Keratinocyte (primary cell): ENCODE measurements around the gene ADAT2. TPM values are rescaled to one million over a fixed set of nuclear protein-coding genes. Genes with fewer than 3 reads are reported as not detected.
A peak's percentile ranks its signal among the peaks of the same experiment; 100 is the strongest.

Experiments used
- DNase-seq: peaks from one replicate; pipeline ENCODE4 v3.0.0-alpha.2; 2011; ENCODE audit warnings: low read depth, missing footprints, low spot score
- FAIRE-seq: peaks from 2 replicates; lab custom pipeline; 2011; peaks lifted over from hg19 to GRCh38; lab: Jason Lieb, UNC
- H2AFZ ChIP-seq: 2 replicates; pipeline ENCODE4 v1.6.0; 2012; ENCODE audit warnings: low read length, control low read depth, inconsistent platforms; ENCODE audit not compliant: control insufficient read depth
- H3K27ac ChIP-seq: 2 replicates; pipeline ENCODE4 v1.5.1; 2011; ENCODE audit warnings: low read length; ENCODE audit not compliant: control insufficient read depth, insufficient read depth
- H3K27me3 ChIP-seq: 3 replicates; pipeline ENCODE4 v1.6.0; 2011; ENCODE audit warnings: low read length; ENCODE audit not compliant: control insufficient read depth, insufficient read depth; ENCODE audit errors: extremely low read depth
- H3K36me3 ChIP-seq, 2 experiments: 2 replicates in 1 of 2; 3 replicates in 1 of 2; pipeline ENCODE4 v1.5.1; 2011; ENCODE audit warnings: low read length in 2 of 2, mild to moderate bottlenecking in 1 of 2; ENCODE audit not compliant: control insufficient read depth in 2 of 2, insufficient read depth in 2 of 2; ENCODE audit errors: extremely low read depth in 1 of 2
- H3K4me1 ChIP-seq: 3 replicates; pipeline ENCODE4 v1.5.1; 2011; ENCODE audit warnings: low read length; ENCODE audit not compliant: control insufficient read depth, insufficient read depth; ENCODE audit errors: extremely low read depth
- H3K4me2 ChIP-seq: 3 replicates; pipeline ENCODE4 v1.6.0; 2011; ENCODE audit warnings: low read depth, low read length; ENCODE audit not compliant: control insufficient read depth, insufficient read depth; ENCODE audit errors: extremely low read depth
- H3K4me3 ChIP-seq, 3 experiments: fragments of 200-600 bp in 1 of 3; sonication (generic) in 1 of 3; 2 replicates in 2 of 3; 3 replicates in 1 of 3; pipeline ENCODE4 v1.5.1; 2011 to 2016; ENCODE audit warnings: low read length in 3 of 3, mild to moderate bottlenecking in 3 of 3, control low read depth in 2 of 3, inconsistent platforms in 1 of 3, low read depth in 1 of 3, mixed read lengths in 1 of 3, mixed run types in 1 of 3, moderate library complexity in 1 of 3; ENCODE audit not compliant: control insufficient read depth in 2 of 3, insufficient read depth in 2 of 3; ENCODE audit errors: extremely low read depth in 1 of 3
- H3K79me2 ChIP-seq: 2 replicates; pipeline ENCODE4 v1.6.0; 2012; ENCODE audit warnings: low read length; ENCODE audit not compliant: control insufficient read depth, insufficient read depth
- H3K9ac ChIP-seq: 3 replicates; pipeline ENCODE4 v1.6.0; 2011; ENCODE audit warnings: low read length; ENCODE audit not compliant: control insufficient read depth, insufficient read depth; ENCODE audit errors: extremely low read depth
- H3K9me1 ChIP-seq: 3 replicates; pipeline ENCODE4 v1.6.0; 2011; ENCODE audit warnings: low read length; ENCODE audit not compliant: control insufficient read depth, insufficient read depth; ENCODE audit errors: extremely low read depth
- H3K9me3 ChIP-seq: 2 replicates; pipeline ENCODE4 v1.5.1; 2012; ENCODE audit warnings: low read depth, low read length; ENCODE audit not compliant: control insufficient read depth
- H4K20me1 ChIP-seq: 3 replicates; pipeline ENCODE4 v1.6.0; 2011; ENCODE audit warnings: low read length; ENCODE audit not compliant: control insufficient read depth, insufficient read depth; ENCODE audit errors: extremely low read depth
- EZH2 ChIP-seq: IDR thresholded peaks from one replicate; pipeline ENCODE4 v1.6.1; 2012; ENCODE audit warnings: inconsistent platforms, mild to moderate bottlenecking, low read length, moderate library complexity
- dilution Hi-C: fragments of 300-500 bp; cut with MboI; formaldehyde crosslinking; loops from one replicate; pipeline ENCODE4 v1.7.0; 2020; ENCODE audit warnings: low sequenced_read_pairs; ENCODE audit not compliant: extremely low pct_ligation_motif_present
- polyA plus RNA-seq, 5 experiments: library from polyadenylated mRNA; depleted of rRNA in 3 of 5; stranded (reverse) in 3 of 5; stranded (forward) in 1 of 5; unstranded in 1 of 5; fragments of >200 nt; gene quantifications; 1 replicate in 1 of 5; 2 replicates in 3 of 5; 3 replicates in 1 of 5; pipeline versions ENCODE4 v1.2.1 to v1.2.3, GENCODE V29; 2011 to 2012; ENCODE audit warnings: missing spikeins in 2 of 5, low read depth in 1 of 5, low replicate concordance in 1 of 5
- TF ChIP-seq, protein P1 (sequence below), 3 experiments: IDR thresholded peaks in 1 of 3; conservative IDR thresholded peaks in 1 of 3; optimal IDR thresholded peaks in 1 of 3; 2 replicates in 2 of 3; 3 replicates in 1 of 3; pipeline versions ENCODE3 to v1.5.1; 2011; ENCODE audit warnings: low read length in 3 of 3, mild to moderate bottlenecking in 3 of 3, moderate library complexity in 2 of 3, control low read depth in 1 of 3, inconsistent platforms in 1 of 3; ENCODE audit not compliant: insufficient read depth in 2 of 3; ENCODE audit errors: extremely low read depth in 1 of 3

ADAT2 gene
- polyA plus RNA-seq, 1 donor (not counting 4 experiments of a cell fraction or from before 2014, with no cell fraction given): 23.1 TPM

DNA sequence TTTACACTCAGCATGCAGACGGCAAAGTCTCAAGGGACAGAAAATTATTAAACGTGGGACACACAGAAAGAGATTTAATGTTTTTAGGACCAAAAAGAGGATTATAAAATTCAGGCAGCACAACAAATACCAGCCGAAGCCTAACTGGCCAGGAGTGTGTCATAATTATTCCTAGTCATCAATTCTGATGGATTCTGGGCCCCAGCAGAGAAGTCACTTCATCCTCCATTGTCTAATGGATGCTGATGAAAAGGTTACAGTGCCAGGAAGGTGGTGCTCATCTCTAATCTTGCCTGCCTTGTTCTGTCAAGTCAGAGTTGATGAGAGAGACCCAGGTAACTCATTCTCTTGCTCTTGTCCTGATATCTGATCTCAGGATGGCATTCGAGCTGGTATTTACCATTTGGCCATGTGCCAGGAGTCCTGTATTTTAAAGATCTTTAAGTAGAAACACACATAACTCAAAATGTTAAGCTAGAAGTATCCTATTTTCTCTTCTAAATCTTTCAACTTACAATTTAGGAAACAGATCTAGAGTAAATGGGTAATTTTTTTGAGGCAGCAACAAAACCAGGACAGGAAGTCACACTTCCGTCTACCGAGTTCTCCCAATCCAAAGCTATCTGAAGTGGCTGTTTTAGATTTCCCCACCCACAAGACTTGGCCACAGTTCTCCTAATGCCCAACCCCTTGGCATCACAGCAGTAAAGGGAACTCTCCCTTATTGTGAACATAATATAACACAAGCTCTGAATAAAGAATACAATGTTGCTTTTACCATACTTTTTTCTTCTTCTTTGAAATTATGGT lies 50.0 kb downstream of the ADAT2 start:
- no peaks in the 10 kb centered on the region for H4K20me1 ChIP-seq
- no peak for DNase-seq
- peak; percentile 83 for FAIRE-seq
- H3K4me2 ChIP-seq: peak overlapping the region; percentile 20
- no peaks in the 10 kb centered on the region for H3K36me3 ChIP-seq
- peak overlapping the region; percentile 32 for H2AFZ ChIP-seq
- no peaks in the 10 kb centered on the region for H3K9me1 ChIP-seq
- H3K4me3 ChIP-seq: no peak overlapping the region
- no peaks in the 10 kb centered on the region for H3K79me2 ChIP-seq
- dilution Hi-C loops: no loop called here
- H3K9me3 ChIP-seq: no peaks in the 10 kb centered on the region
- TF ChIP-seq, protein P1, sequence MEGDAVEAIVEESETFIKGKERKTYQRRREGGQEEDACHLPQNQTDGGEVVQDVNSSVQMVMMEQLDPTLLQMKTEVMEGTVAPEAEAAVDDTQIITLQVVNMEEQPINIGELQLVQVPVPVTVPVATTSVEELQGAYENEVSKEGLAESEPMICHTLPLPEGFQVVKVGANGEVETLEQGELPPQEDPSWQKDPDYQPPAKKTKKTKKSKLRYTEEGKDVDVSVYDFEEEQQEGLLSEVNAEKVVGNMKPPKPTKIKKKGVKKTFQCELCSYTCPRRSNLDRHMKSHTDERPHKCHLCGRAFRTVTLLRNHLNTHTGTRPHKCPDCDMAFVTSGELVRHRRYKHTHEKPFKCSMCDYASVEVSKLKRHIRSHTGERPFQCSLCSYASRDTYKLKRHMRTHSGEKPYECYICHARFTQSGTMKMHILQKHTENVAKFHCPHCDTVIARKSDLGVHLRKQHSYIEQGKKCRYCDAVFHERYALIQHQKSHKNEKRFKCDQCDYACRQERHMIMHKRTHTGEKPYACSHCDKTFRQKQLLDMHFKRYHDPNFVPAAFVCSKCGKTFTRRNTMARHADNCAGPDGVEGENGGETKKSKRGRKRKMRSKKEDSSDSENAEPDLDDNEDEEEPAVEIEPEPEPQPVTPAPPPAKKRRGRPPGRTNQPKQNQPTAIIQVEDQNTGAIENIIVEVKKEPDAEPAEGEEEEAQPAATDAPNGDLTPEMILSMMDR (optimal IDR thresholded peaks at IDR 0.05 in 1 of 3, IDR thresholded peaks at IDR 0.05 in 1 of 3, conservative IDR thresholded peaks at IDR 0.05 in 1 of 3; ENCODE audit: extremely low read depth in 1 of 3, insufficient read depth in 2 of 3, low read length in 3 of 3): no peak
- no peak for TF ChIP-seq EZH2
- no peaks in the 10 kb centered on the region for H3K27me3 ChIP-seq
- no peak overlapping the region for H3K9ac ChIP-seq
- H3K27ac ChIP-seq: peak overlapping the region; percentile 64
- peaks cover 62% of the 10 kb centered on the region for H3K4me1 ChIP-seq

DNA sequence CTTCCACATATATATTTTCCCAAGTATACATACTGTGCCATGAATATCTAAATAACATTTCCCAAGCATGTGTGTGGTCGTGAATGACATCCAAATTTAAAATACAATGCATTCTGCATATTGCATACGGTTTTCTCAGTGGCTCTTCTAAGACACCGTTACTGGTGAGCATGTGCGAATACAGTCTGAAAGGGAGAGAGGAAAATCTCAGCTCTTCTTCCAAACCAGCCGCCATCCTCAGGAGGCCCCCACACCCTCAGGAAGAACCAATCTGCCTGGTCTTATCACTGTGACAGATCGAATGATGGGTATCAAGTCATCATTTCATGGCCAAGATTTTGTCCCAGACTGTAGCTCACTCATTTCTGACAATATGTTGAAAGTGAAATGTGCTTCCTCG lies 50.7 kb downstream of the ADAT2 start:
- TF ChIP-seq, protein P1 (optimal IDR thresholded peaks at IDR 0.05 in 1 of 3, IDR thresholded peaks at IDR 0.05 in 1 of 3, conservative IDR thresholded peaks at IDR 0.05 in 1 of 3; ENCODE audit: extremely low read depth in 1 of 3, insufficient read depth in 2 of 3, low read length in 3 of 3): no peak
- no peak for TF ChIP-seq EZH2
- H4K20me1 ChIP-seq: no peaks in the 10 kb centered on the region
- no peak for DNase-seq
- FAIRE-seq: no peak
- dilution Hi-C loops: no loop called here
- no peak overlapping the region for H3K4me3 ChIP-seq
- H3K4me1 ChIP-seq: peaks cover 57% of the 10 kb centered on the region
- no peaks in the 10 kb centered on the region for H3K79me2 ChIP-seq
- no peaks in the 10 kb centered on the region for H3K9me1 ChIP-seq
- H3K27me3 ChIP-seq: no peaks in the 10 kb centered on the region
- H3K9me3 ChIP-seq: no peaks in the 10 kb centered on the region
- H3K27ac ChIP-seq: peak overlapping the region; percentile 64
- no peaks in the 10 kb centered on the region for H3K36me3 ChIP-seq
- H3K4me2 ChIP-seq: no peak overlapping the region
- no peak overlapping the region for H3K9ac ChIP-seq
- H2AFZ ChIP-seq: no peak overlapping the region
